ENCODE results near the gene ZNF718.

DNA sequence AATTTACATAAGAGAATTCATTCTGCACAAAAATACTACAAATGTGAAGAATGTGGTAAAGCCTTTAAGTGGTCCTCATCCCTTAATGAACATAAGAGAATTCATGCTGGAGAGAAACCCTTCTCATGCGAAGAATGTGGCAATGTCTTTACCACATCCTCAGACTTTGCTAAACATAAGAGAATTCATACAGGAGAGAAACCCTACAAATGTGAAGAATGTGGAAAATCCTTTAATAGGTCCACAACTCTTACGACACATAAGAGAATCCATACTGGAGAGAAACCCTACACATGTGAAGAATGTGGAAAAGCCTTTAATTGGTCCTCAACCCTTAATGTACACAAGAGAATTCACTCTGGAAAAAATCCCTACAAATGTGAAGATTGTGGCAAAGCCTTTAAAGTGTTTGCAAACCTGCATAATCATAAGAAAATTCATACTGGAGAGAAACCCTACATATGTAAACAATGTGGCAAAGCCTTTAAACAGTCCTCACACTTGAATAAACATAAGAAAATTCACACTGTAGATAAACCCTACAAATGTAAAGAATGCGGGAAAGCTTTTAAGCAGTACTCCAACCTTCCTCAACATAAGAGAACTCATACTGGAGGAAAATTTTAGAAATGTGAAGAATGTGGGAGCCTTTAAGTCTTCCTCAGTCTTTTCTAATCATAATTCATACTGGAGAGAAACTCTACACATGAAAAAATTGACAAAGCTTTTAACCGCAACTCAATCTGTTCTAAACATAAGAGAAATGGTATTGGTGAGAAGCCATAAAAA lies 37.4 kb downstream of the ZNF718 start:
- TF ChIP-seq, protein P1, sequence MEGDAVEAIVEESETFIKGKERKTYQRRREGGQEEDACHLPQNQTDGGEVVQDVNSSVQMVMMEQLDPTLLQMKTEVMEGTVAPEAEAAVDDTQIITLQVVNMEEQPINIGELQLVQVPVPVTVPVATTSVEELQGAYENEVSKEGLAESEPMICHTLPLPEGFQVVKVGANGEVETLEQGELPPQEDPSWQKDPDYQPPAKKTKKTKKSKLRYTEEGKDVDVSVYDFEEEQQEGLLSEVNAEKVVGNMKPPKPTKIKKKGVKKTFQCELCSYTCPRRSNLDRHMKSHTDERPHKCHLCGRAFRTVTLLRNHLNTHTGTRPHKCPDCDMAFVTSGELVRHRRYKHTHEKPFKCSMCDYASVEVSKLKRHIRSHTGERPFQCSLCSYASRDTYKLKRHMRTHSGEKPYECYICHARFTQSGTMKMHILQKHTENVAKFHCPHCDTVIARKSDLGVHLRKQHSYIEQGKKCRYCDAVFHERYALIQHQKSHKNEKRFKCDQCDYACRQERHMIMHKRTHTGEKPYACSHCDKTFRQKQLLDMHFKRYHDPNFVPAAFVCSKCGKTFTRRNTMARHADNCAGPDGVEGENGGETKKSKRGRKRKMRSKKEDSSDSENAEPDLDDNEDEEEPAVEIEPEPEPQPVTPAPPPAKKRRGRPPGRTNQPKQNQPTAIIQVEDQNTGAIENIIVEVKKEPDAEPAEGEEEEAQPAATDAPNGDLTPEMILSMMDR (conservative IDR thresholded peaks at IDR 0.05 in 1 of 2, IDR thresholded peaks at IDR 0.05 in 1 of 2; ENCODE audit: low read depth in 1 of 2, low read length in 2 of 2) = no peak
- no peak for TF ChIP-seq EZH2 (IDR thresholded peaks at IDR 0.05; ENCODE audit: low read length, missing control alignments)

Measured in fibroblast of lung (primary cell).